Measurements from ENCODE around the gene ODC1. TPM values are rescaled to one million over a fixed set of nuclear protein-coding genes. Genes with fewer than 3 reads are reported as not detected.
"Not testable (repeated sequence)": the region's sequence is repeated elsewhere in the genome, so short reads cannot be mapped to it uniquely, and the experiment has no call there.

ODC1 gene
- polyA plus RNA-seq, 3 donors from 2014 or later: 31.6 to 62.3 (median 59.0) TPM

DNA sequence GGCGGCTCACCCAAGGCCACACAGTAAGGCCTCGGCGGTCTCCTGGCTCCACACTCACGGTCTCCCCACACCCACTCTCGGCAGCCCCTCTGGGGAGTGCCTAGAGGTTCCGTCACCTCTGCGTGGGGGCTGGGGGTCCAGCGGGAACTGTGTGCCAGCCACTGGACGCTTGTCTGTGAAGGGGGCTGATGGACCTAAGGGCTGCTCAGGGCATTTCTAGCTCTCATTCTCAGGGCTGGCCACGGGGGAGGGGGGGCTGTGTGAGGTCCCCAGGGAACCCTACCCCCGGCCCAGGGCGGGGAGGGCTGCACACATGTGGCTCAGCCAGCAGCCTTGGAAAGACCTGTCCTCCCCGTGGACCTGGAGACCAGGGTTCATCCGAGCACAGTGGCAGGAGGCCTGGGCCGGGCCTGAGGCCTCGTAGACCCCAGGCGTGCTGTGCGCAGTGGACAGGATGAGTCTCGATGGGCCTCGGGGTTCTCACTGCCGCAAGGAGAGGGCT is 27.1 kb upstream of the ODC1 start:
- Mint-ChIP-seq H3K27me3 (ENCODE audit: low read depth in 3 of 3) (peaks cover 0 to 2% (median 1%) of the 10 kb centered on the region in 3 donors), H3K27ac (no peak overlapping the region), H3K4me1 (peaks cover 8 to 14% of the 10 kb centered on the region in 2 donors), H3K36me3 (no peaks in the 10 kb centered on the region), H3K9me3 (no peaks in the 10 kb centered on the region), H3K4me3 (no peak overlapping the region)
- DNase-seq: no peak

DNA sequence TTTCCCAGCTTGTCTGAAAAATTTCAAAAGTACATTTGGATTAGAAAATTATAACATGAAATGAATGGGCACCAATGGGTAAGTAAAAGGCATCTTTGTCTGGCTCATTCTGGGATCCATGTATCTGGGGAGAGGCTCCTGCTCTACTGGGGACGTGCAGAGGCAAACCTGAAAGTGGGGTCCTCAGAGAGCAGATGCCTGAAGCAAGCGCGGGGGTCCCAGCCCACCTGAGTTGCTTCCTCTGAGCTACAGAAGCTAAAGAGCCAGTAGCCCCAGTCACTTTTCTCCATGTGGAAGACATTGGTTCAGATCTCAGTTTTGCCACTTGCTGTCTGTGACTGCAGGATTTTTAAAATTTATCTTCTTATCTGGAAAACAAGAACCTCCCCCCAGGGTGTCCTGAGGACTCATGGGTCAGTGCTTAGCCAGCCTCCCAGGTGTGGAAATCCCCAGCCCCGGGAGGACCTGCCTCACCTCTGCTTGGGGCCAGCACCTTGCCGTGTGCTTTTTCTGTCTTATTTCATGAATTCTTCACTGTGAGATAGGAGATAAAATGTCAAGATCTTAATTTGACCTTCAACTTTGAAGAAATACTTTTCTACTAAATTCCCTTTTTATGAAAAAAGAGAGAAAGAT is 25.1 kb upstream of the ODC1 start:
- no peaks in the 10 kb centered on the region for H3K36me3 Mint-ChIP-seq
- no peak for DNase-seq
- H3K4me1 Mint-ChIP-seq: peaks cover 8 to 10% of the 10 kb centered on the region in 2 donors
- H3K4me3 Mint-ChIP-seq: no peak overlapping the region
- peaks cover 0 to 3% (median 0%) of the 10 kb centered on the region in 3 donors for H3K27me3 Mint-ChIP-seq (ENCODE audit: low read depth in 3 of 3)
- H3K9me3 Mint-ChIP-seq: no peaks in the 10 kb centered on the region
- H3K27ac Mint-ChIP-seq: no peak overlapping the region

DNA sequence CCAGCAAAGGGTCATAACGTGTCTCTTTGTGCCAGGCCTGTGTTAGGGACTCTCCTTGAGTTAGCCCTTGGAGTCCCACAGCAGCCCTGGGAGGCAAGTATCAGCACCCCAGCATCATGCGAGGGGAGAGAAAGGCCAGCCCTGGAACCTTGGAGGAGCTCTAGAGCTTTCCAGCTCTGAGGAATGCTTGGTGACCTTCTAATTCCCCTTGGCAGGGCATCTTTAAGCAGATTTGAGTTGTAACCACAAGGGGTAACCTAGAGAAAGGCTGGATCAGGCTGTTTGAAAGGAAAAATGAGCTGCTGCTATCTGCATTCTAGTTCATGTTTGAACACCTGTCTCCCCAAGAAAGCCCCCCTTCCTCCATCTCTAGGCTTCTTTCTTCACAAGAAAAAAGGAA is 23.8 kb upstream of the ODC1 start:
- DNase-seq: no peak
- Mint-ChIP-seq H3K4me1 (peaks cover 2 to 3% of the 10 kb centered on the region in 2 donors), H3K27ac (no peak overlapping the region), H3K9me3 (no peaks in the 10 kb centered on the region), H3K36me3 (no peaks in the 10 kb centered on the region), H3K4me3 (no peak overlapping the region), H3K27me3 (ENCODE audit: low read depth in 3 of 3) (peaks cover 0 to 3% (median 0%) of the 10 kb centered on the region in 3 donors)

DNA sequence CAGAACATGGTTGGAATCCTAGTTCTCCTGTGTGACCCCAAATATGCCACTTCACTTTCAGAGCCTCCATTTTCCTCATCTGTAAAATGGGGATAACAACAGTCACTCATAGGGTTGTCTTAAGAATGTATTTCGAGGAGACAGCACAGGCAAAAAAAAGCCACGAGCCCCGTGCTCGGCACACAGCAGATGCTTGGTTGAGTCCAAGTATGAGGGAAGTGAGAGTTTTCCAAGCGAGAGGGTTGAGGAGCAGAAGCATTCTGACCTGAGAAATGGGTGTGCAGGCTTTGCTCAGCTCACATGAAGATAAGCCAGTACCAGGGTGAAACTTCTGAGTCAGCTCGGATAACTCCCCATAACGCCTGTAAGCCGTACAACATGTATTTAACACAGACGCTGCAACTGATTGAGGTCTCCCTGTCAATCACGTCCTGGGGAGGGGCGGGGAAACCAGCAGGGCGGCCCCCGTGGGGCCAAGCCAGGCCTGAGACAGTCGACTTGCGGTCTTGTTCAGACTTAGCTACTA is 23.0 kb upstream of the ODC1 start:
- Mint-ChIP-seq H3K36me3 (no peaks in the 10 kb centered on the region), H3K27ac (no peak overlapping the region), H3K9me3 (no peaks in the 10 kb centered on the region), H3K4me1 (no peaks in the 10 kb centered on the region), H3K4me3 (no peak overlapping the region), H3K27me3 (ENCODE audit: low read depth in 3 of 3) (peaks cover 0 to 3% (median 0%) of the 10 kb centered on the region in 3 donors)
- no peak for DNase-seq

DNA sequence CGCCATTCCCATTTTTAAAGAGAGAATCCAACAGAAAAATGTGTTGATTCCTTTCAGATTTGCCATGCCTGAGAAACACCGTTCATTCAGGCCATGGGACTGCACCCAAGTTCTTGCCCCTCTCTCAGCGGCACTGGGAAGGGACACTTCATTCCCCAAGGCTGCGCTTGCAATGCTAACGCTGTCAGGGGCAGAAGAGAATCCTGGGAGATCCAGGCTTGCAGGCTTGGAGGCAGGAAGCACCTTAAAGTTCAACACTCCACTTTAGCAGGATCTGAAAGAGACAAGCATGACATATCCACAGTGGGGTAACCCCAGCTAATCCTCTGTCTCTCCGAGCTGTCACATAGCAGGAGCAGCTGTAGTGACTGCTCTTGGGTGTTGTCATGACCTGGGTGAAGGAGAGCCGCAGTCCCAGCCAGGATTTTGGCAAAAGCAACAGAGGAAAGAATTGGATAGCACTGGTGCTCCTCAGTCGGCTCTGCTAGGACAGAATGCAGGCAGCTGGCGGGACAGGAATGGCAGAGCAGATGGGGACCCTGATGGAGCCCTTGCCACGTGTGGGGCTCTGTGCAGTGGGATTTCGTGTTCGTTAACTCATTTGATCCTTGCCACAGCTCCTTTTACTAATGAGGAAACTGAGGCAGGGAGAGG is 22.0 kb upstream of the ODC1 start:
- Mint-ChIP-seq H3K9me3 (no peaks in the 10 kb centered on the region), H3K27ac (no peak overlapping the region), H3K4me3 (no peak overlapping the region), H3K27me3 (ENCODE audit: low read depth in 3 of 3) (peaks cover 0 to 6% (median 0%) of the 10 kb centered on the region in 3 donors), H3K36me3 (no peaks in the 10 kb centered on the region), H3K4me1 (no peaks in the 10 kb centered on the region)
- DNase-seq: no peak

DNA sequence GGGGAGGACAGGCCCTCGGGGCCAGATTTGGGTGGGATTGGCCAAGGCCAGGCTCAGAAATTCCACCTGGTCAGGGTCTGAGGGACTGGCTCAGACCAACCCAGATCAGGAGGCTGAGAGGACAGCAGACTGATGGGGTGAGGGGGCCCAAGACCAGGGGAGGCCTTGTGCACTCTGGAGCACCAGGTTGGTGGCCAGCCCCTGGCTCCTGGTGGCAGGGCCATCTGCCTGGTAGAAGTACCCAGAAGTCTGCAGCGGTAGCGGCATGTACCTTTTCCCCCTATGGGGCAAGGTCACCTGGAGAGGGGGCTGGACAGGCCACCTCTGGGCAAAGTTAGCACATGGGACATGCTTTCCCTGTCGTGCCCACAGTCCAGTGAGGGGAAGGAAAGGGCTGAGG is 21.2 kb upstream of the ODC1 start:
- Mint-ChIP-seq H3K4me1 (no peaks in the 10 kb centered on the region), H3K4me3 (no peak overlapping the region)

DNA sequence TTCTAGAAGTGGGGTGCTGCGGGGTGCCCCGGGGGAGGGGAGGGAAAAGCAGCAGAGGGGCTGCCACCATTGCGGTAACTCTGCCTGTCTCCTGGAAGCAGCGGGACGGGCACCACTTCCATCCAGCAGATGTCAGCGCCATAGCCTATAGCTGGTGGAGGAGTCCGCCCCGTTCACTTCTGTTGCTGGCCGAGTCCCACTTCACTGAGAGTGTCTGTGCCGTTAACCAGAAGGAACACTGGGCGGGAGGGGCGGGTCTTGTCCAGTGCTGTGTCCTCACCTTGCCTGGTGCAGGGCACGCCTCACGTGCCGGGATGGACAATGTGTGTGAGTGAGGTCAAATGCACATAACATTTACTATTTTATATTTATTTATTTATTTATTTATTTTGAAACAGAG is 19.3 kb upstream of the ODC1 start:
- Mint-ChIP-seq H3K27me3 (ENCODE audit: low read depth in 3 of 3) (peaks cover 0 to 4% (median 3%) of the 10 kb centered on the region in 3 donors), H3K4me1 (no peaks in the 10 kb centered on the region), H3K27ac (no peak overlapping the region), H3K9me3 (no peaks in the 10 kb centered on the region), H3K36me3 (no peaks in the 10 kb centered on the region), H3K4me3 (no peak overlapping the region)
- DNase-seq: no peak

More for the DNA sequence above, 21.2 kb upstream of the ODC1 start:
- Mint-ChIP-seq H3K27ac (no peak overlapping the region), H3K27me3 (ENCODE audit: low read depth in 3 of 3) (peaks cover 0 to 6% (median 0%) of the 10 kb centered on the region in 3 donors), H3K36me3 (no peaks in the 10 kb centered on the region), H3K9me3 (no peaks in the 10 kb centered on the region)
- DNase-seq: no peak

DNA sequence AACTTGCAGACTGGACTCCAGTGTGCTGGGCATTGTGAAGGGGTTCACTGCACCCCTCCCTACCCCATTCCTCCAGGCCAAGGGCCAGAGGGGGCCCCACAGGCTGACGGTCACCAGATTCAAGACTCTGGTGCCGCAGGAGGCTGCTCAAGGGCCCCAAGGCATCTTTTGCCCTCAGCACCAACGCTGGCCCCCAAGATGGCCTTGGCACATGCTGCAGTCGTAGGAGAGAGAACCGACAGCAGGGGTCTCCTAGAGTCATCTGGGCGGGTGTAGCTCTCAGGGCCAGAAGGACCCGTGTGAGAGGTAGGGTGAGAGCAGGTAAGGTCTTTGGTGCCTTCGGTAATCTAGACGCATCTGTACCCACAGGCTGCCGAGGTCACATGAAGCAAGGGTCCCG is 18.7 kb upstream of the ODC1 start:
- H3K27me3 Mint-ChIP-seq (ENCODE audit: low read depth in 3 of 3): peaks cover 0 to 4% (median 3%) of the 10 kb centered on the region in 3 donors

DNA sequence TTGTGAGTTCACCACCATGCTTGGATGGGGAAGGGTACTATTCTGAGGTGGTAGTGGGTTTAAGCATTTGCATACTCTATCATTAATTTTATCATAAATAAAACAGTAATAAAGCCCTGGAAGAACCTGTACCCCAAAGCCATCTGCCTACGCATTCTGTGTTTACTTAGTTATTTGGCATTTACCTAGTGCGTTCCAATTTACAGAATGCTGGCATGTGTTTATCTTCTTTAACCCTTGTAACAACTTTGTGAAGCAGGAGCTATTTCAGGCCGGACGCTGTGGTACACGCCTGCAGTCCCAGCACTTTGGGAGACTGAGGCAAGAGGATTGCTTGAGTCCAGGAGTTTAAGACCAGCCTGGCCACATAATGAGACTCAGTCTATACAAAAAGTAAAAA is 17.8 kb upstream of the ODC1 start:
- Mint-ChIP-seq H3K27me3 (ENCODE audit: low read depth in 3 of 3) (peaks cover 0 to 4% (median 3%) of the 10 kb centered on the region in 3 donors), H3K4me1 (no peaks in the 10 kb centered on the region), H3K9me3 (no peaks in the 10 kb centered on the region), H3K4me3 (no peak overlapping the region), H3K27ac (no peak overlapping the region), H3K36me3 (no peaks in the 10 kb centered on the region)
- no peak for DNase-seq

More for the DNA sequence above, 18.7 kb upstream of the ODC1 start:
- H3K9me3 Mint-ChIP-seq: no peaks in the 10 kb centered on the region
- no peaks in the 10 kb centered on the region for H3K4me1 Mint-ChIP-seq
- DNase-seq: no peak
- no peaks in the 10 kb centered on the region for H3K36me3 Mint-ChIP-seq
- H3K4me3 Mint-ChIP-seq: no peak overlapping the region
- no peak overlapping the region for H3K27ac Mint-ChIP-seq

DNA sequence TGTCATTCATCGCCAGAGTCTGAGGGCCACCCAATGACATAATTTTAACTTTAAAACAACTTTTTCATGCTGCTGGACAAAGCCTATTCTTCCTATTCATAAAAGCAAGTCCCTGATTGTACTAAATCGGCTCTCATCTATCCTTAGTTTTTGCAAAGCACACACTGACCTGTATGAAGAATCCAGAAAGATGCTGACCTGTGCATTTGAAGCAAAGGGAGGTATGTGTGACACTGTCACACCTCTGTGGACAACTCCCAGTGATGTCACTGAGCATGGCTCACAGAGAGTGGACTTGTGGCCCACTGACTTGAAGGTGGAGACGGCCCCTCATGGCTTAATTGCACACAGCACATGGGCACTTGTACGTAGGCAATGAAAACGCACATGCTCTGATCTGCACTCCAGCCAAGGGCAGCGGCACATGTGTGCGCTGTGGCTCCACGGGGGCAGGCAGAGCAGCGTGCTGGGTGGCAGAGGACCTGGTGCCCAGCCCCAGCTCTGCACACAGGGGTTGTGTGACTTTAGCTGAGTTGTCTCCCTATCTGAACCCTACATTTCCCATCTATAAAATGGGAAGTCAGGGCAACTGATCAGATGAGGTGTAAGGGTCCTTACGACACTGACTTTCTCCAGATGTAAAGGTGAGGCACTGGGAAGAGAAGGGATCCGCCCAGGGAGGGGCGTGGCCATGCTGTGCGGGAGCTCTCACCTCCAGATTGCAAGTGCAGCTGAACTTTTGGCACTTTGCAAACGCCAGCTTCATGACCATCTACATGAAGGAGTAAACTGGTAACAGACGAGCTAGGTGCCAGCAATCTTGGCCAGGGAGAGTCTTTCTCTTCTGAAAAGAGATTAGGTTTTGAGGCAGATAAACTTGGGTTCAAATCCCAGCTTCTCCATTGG is 14.3 kb upstream of the ODC1 start:
- Mint-ChIP-seq H3K27ac (no peak overlapping the region), H3K9me3 (no peaks in the 10 kb centered on the region), H3K27me3 (ENCODE audit: low read depth in 3 of 3) (peaks cover 0 to 5% (median 2%) of the 10 kb centered on the region in 3 donors), H3K4me3 (no peak overlapping the region), H3K36me3 (no peaks in the 10 kb centered on the region), H3K4me1 (no peaks in the 10 kb centered on the region)
- DNase-seq: no peak

DNA sequence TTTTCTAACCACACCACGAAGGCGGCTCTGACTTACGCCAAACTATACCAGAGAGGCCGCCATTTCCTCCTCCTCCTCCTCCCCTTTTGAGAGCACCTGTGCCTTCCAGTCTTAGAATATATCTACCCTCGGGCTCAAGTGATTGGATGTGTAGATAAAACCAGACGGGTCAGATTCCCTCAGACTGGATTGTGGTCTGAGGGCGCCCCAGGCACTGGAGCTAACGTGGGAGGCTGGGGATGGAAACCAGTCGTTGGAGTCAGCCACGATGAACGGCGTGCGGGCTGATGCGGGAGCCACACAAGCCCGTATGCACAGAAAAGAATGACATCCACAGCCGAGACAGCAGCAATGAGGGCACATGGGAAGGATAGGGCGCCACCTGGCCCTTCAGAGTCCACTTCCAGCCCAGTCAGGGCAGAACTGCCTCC is 12.3 kb upstream of the ODC1 start:
- Mint-ChIP-seq H3K4me1 (no peaks in the 10 kb centered on the region), H3K4me3 (no peak overlapping the region), H3K27ac (no peak overlapping the region), H3K27me3 (ENCODE audit: low read depth in 3 of 3) (peaks cover 0 to 5% (median 2%) of the 10 kb centered on the region in 3 donors), H3K36me3 (peaks cover 0 to 3% (median 0%) of the 10 kb centered on the region in 3 donors), H3K9me3 (no peaks in the 10 kb centered on the region)
- DNase-seq: no peak

DNA sequence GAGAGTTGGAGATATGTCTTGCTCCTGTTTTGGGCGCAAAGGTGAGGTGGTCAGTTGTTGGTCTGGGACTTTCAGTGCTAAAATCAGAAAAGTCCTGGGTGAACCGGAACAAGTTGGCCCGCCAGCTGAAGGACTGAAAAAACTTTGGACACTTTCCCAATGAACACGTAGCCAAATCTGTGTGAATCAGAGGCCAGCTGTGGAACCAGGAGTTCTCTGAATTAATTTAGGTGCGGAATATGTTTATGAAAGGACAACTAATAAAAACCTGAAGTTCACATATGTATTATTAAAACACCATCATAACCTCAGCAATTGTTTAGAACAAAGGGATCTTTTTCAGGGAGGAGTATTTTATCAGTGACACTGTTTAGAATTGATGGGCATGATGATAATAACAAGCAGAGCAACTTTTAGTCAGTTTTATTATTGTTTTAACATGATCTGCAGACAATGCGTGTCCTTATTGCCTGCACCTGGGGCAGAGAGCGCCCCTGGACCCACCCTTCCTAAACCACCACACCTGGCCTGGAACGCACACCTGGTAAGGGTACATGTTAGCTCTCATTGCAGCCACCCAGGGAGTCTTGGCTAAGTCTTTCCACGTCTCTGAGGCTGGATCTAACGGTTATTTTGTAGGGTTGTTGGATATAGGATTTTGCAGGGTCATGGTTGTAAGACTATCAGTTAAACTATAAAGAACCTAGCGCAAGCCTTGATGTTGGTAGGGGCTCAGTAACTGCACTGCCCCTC is 9.9 kb upstream of the ODC1 start:
- DNase-seq: no peak
- Mint-ChIP-seq H3K27me3 (ENCODE audit: low read depth in 3 of 3) (peaks cover 0 to 5% (median 2%) of the 10 kb centered on the region in 3 donors), H3K4me1 (no peaks in the 10 kb centered on the region), H3K27ac (no peak overlapping the region), H3K4me3 (no peak overlapping the region), H3K36me3 (peaks cover 0 to 3% (median 0%) of the 10 kb centered on the region in 3 donors), H3K9me3 (no peaks in the 10 kb centered on the region)

DNA sequence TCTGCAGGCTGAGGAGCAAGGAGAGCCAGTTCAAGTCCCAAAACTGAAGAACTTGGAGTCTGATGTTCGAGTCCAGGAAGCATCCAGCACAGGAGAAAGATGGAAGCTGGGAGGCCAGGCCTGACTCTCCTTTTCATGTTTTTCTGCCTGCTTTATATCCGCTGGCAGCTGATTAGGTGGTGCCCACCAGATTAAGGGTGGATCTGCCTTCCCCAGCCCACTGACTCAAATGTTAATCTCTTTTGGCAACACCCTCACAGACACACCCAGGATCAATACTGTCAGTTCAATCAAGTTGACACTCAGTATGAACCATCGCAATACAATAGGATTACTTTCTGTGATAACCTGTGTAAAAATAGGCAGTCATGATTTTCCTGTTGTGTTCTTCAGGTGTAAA is 9.1 kb upstream of the ODC1 start:
- H3K36me3 Mint-ChIP-seq; H3K27ac Mint-ChIP-seq; H3K27me3 Mint-ChIP-seq (ENCODE audit: low read depth in 3 of 3); H3K4me1 Mint-ChIP-seq; H3K9me3 Mint-ChIP-seq; DNase-seq; H3K4me3 Mint-ChIP-seq: not testable (repeated sequence)

Measured in immature natural killer cell (primary cell).